H1 (cell line): Measurements from ENCODE around the gene RASAL2.
A peak's percentile ranks its signal among the peaks of the same experiment; 100 is the strongest.

ENCODE experiments used
- ASH2L ChIP-seq: fragments of 200-600, 300-600 bp; sonication (generic); IDR thresholded peaks from one replicate; pipeline ENCODE4 v1.7.1; 2017; ENCODE audit warnings: low read length
- CEBPB ChIP-seq: IDR thresholded peaks from 2 replicates; pipeline ENCODE4 v1.6.1; 2012; ENCODE audit warnings: low read depth, low read length
- EGR1 ChIP-seq: IDR thresholded peaks from 2 replicates; pipeline ENCODE4 v1.6.1; 2011; ENCODE audit warnings: low read depth, low read length, borderline replicate concordance
- PHF8 ChIP-seq: fragments of 200-600 bp; sonication (generic); conservative IDR thresholded peaks from 2 replicates; pipeline ENCODE4 v1.7.1; 2012; ENCODE audit warnings: low read depth, mild to moderate bottlenecking, inconsistent platforms, low read length, moderate library complexity
- SUZ12 ChIP-seq: fragments of 200-600 bp; sonication (generic); IDR thresholded peaks from 2 replicates; pipeline ENCODE4 v1.6.1; 2012; ENCODE audit warnings: mild to moderate bottlenecking, inconsistent platforms, low read length, moderate library complexity, mixed read lengths
- TAF1 ChIP-seq: IDR thresholded peaks from 2 replicates; pipeline ENCODE4 v1.6.1; 2011; ENCODE audit warnings: mild to moderate bottlenecking, low read depth, low read length
- TF ChIP-seq, protein P1 (sequence below): IDR thresholded peaks from 2 replicates; pipeline ENCODE4 v1.6.1; 2012; ENCODE audit warnings: low read length, inconsistent platforms

DNA sequence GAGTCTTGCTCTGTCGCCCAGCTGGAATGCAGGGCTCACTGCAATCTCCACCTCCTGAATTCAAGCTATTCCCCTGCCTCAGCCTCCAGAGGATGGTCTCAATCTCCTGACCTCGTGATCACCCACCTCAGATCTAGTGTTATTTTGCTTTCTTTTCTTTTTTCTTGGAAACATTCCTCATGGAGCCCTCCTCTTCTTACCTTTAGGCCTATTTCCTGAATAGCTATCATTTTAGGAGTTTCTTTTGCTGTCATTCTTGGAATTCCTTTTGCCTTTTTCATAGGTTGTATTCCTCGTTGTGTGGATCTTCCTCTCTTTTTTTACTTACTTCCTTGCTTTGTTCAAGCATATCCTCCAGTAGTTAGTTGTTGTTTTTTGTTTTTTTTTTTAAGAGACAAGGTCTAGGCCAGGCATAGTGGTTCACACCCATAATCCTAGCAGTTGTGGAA, 173.8 kb downstream of the RASAL2 start:
- TF ChIP-seq SUZ12 (no peak), ASH2L (no peak), EGR1 (no peak), TAF1 (0 out of 2 replicates have a peak, but pooled peaks have one; percentile 19), CEBPB (no peak), PHF8 (no peak)
- TF ChIP-seq, protein P1, sequence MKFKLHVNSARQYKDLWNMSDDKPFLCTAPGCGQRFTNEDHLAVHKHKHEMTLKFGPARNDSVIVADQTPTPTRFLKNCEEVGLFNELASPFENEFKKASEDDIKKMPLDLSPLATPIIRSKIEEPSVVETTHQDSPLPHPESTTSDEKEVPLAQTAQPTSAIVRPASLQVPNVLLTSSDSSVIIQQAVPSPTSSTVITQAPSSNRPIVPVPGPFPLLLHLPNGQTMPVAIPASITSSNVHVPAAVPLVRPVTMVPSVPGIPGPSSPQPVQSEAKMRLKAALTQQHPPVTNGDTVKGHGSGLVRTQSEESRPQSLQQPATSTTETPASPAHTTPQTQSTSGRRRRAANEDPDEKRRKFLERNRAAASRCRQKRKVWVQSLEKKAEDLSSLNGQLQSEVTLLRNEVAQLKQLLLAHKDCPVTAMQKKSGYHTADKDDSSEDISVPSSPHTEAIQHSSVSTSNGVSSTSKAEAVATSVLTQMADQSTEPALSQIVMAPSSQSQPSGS, result peak; percentile 35; the same call in 1 of the 2 replicates
